Naive thymus-derived CD4-positive, alpha-beta T cell (primary cell): ENCODE data around the gene DPH7. TPM values are rescaled to one million over a fixed set of nuclear protein-coding genes. Genes with fewer than 3 reads are reported as not detected.
A peak's percentile ranks its signal among the peaks of the same experiment; 100 is the strongest.

Experiments used
- ATAC-seq: fragments of 150-1000 bp; cut with Tn5 transposase; 2 replicates; pipeline ENCODE4 v1.10.0; 2021; ENCODE audit warnings: mild to moderate bottlenecking, moderate library complexity
- CTCF ChIA-PET: fragments of 350-600 bp; sonication (Branson Sonifier 250); formaldehyde crosslinking; loops from one replicate; lab custom pipeline; 2021; ENCODE audit warnings: antibody characterized with exemption; lab: Charles Lee
- POLR2A ChIA-PET: fragments of 350-600 bp; sonication (Branson Sonifier 250); formaldehyde crosslinking; loops from one replicate; lab custom pipeline; 2021; ENCODE audit warnings: antibody characterized with exemption, inconsistent platforms; lab: Charles Lee
- DNase-seq, 9 donors: peaks; one replicate each; pipeline versions ENCODE4 v3.0.0 to v3.0.0-alpha.2; 2020 to 2022; ENCODE audit warnings: mixed read lengths in 1 of 9
- H3K27ac ChIP-seq: one replicate; pipeline ENCODE4 v1.7.0; 2013; ENCODE audit warnings: mild to moderate bottlenecking, low read depth, low read length, moderate library complexity
- H3K27me3 ChIP-seq, 2 donors: one replicate each; pipeline ENCODE4 v1.7.0; 2013; ENCODE audit warnings: low read length in 2 of 2, mild to moderate bottlenecking in 2 of 2, moderate library complexity in 2 of 2; ENCODE audit not compliant: control insufficient read depth in 2 of 2, insufficient read depth in 2 of 2
- H3K36me3 ChIP-seq, 3 experiments: 1 replicate in 2 of 3; 2 replicates in 1 of 3; pipeline ENCODE4 v1.7.0; 2013; ENCODE audit warnings: low read length in 3 of 3, mild to moderate bottlenecking in 3 of 3, moderate library complexity in 1 of 3; ENCODE audit not compliant: insufficient read depth in 3 of 3, control insufficient read depth in 2 of 3
- H3K4me1 ChIP-seq, 2 donors: one replicate each; pipeline ENCODE4 v1.7.0; 2013; ENCODE audit warnings: low read length in 2 of 2, mild to moderate bottlenecking in 2 of 2, moderate library complexity in 1 of 2; ENCODE audit not compliant: control insufficient read depth in 2 of 2, insufficient read depth in 2 of 2
- H3K4me3 ChIP-seq: 2 replicates; pipeline ENCODE4 v1.7.0; 2013; ENCODE audit warnings: mild to moderate bottlenecking, low read length
- H3K9me3 ChIP-seq, 3 experiments: 1 replicate in 2 of 3; 2 replicates in 1 of 3; pipeline ENCODE4 v1.7.0; 2013; ENCODE audit warnings: low read length in 3 of 3; ENCODE audit not compliant: control insufficient read depth in 2 of 3
- H3K27ac Mint-ChIP-seq, 9 donors: one replicate each; pipeline ENCODE4 v1.8.0; 2020 to 2022; ENCODE audit warnings: mixed read lengths in 9 of 9, mild to moderate bottlenecking in 8 of 9, moderate library complexity in 5 of 9, inconsistent platforms in 2 of 9
- H3K27me3 Mint-ChIP-seq, 5 donors: one replicate each; pipeline ENCODE4 v1.8.0; 2021 to 2022; ENCODE audit warnings: mixed read lengths in 5 of 5, mild to moderate bottlenecking in 1 of 5
- H3K36me3 Mint-ChIP-seq, 5 donors: one replicate each; pipeline ENCODE4 v1.8.0; 2020 to 2022; ENCODE audit warnings: mixed read lengths in 5 of 5, mild to moderate bottlenecking in 3 of 5, inconsistent platforms in 1 of 5
- H3K4me1 Mint-ChIP-seq, 7 donors: one replicate each; pipeline ENCODE4 v1.8.0; 2020 to 2022; ENCODE audit warnings: mixed read lengths in 7 of 7, mild to moderate bottlenecking in 3 of 7, inconsistent platforms in 1 of 7
- H3K4me3 Mint-ChIP-seq, 10 donors: one replicate each; pipeline ENCODE4 v1.8.0; 2020 to 2022; ENCODE audit warnings: mild to moderate bottlenecking in 10 of 10, mixed read lengths in 10 of 10, moderate library complexity in 6 of 10, inconsistent platforms in 2 of 10
- H3K9me3 Mint-ChIP-seq, 11 donors: one replicate each; pipeline ENCODE4 v1.8.0; 2020 to 2022; ENCODE audit warnings: mixed read lengths in 11 of 11, mild to moderate bottlenecking in 4 of 11, inconsistent platforms in 1 of 11, moderate library complexity in 1 of 11
- intact Hi-C, 2 donors: fragments of 100-400 bp; cut with micrococcal nuclease; formaldehyde crosslinking; loops; one replicate each; pipeline ENCODE4 v1.15.1; 2023
- polyA plus RNA-seq, 2 donors: library from polyadenylated mRNA; unstranded; fragments of 300-500 nt; fragmentation: Illumina TruSeq; gene quantifications; one replicate each; pipeline ENCODE4 v1.2.3, GENCODE V29; 2021
- total RNA-seq, 6 experiments: library from RNA in 5 of 6; stranded (reverse) in 5 of 6; gene quantifications; 1 replicate in 5 of 6; 2 replicates in 1 of 6; pipeline ENCODE4 v1.2.3 and lab custom pipeline; 2021 to 2026

Gene DPH7
- total and polyA plus RNA-seq, 7 experiments from 2014 or later = 29.7 to 77.5 (median 47.8) TPM

DNA sequence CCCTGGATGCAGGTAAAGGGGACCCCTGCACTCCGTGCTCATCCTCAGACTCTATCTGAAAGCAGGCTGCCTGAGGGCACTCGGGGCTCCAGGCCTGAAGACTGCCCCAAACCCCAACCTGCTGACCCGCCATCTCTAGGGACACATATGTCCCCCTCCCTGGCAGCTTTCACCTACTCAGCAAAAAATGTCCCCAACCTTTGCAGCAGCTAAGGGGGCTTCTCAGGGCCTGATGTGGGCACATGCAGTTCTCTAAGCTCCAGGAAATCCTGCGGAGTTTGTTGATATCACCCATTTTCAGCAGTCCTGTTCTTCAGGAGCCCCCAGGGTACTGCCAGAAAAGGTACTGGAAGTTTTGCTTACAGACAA is 2.2 kb upstream of the DPH7 start:
- no peaks in the 10 kb centered on the region for H3K9me3 ChIP-seq
- Mint-ChIP-seq H3K9me3 (no peaks in the 10 kb centered on the region), H3K27ac (no peak overlapping the region), H3K27me3 (no peaks in the 10 kb centered on the region), H3K36me3 (peaks cover under 1 to 9% (median 3%) of the 10 kb centered on the region in 5 donors), H3K4me1 (peaks cover 6 to 26% (median 21%) of the 10 kb centered on the region in 7 donors), H3K4me3 (peak overlapping the region in 1 of 10 donors; percentile 20)
- POLR2A ChIA-PET = interaction anchor here (1.1 to 1.3 kb wide), 2 partner anchors 8 to 38 kb away, joined by 4 read pairs; partner anchors contain the start of gene EHMT1
- no peak for DNase-seq
- H3K27ac ChIP-seq = no peak overlapping the region
- intact Hi-C loops = no loop called here
- no peak for ATAC-seq
- peaks cover 8 to 13% of the 10 kb centered on the region in 2 donors for H3K4me1 ChIP-seq
- CTCF ChIA-PET = interaction anchor here (2.6 kb wide), 1 partner anchor 46 kb away, joined by 12 read pairs; no protein-coding TSS in a partner anchor
- H3K4me3 ChIP-seq = no peak overlapping the region
- peaks cover 0 to 48% (median 0%) of the 10 kb centered on the region in 3 experiments for H3K36me3 ChIP-seq
- H3K27me3 ChIP-seq = no peaks in the 10 kb centered on the region

DNA sequence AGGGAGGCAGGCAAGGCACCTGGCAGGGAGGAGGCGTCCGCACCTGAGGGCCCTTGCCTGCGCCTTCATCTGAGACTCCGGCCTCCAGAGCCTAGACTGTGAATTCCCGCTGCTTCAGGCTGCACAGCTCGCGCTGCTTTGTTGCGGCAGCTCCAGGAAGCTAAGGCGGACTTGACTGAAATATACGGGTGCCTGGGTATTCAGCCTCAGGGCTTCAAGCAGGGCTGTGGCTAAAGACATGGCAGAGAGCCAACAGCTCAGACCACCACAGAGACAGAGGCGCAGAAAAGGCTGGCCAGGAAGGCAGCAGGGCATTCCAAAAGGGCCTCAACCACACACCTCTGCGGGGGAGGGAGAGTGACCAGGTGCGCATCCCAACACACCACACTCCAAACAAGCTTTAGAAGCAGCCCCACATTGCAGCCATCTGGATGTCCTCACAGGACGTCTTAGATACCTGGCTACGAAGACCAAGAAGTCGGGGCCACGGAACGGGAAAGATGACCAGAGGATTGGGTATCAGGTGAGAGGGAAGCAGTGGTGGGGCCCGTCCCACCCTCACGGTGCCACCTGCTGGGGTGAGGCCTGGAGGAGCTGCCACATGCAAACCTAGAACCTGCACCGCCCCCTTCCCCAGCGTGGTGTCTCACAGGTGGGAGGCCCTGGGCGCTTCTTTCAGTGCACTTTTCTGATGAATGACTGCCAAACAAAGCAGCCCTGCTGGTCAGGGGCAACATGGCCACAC is 1.7 kb upstream of the DPH7 start:
- no peak for ATAC-seq
- peaks cover 0 to 48% (median 0%) of the 10 kb centered on the region in 3 experiments for H3K36me3 ChIP-seq
- H3K36me3 Mint-ChIP-seq = peaks cover 3 to 13% (median 6%) of the 10 kb centered on the region in 5 donors
- ChIA-PET CTCF (interaction anchor here (2.6 kb wide), 1 partner anchor 46 kb away, joined by 12 read pairs; no protein-coding TSS in a partner anchor), POLR2A (interaction anchor here (0.7 to 1.1 kb wide), 2 partner anchors 9 to 699 kb away, joined by 3 to 4 read pairs; no protein-coding TSS in a partner anchor)
- H3K4me3 Mint-ChIP-seq = peak overlapping the region in 1 of 10 donors; percentile 83
- no peak overlapping the region for H3K27ac ChIP-seq
- DNase-seq = no peak
- no peak overlapping the region for H3K27ac Mint-ChIP-seq
- H3K4me3 ChIP-seq = no peak overlapping the region
- no peaks in the 10 kb centered on the region for H3K9me3 ChIP-seq
- H3K9me3 Mint-ChIP-seq = no peaks in the 10 kb centered on the region
- peaks cover 11 to 31% (median 27%) of the 10 kb centered on the region in 7 donors for H3K4me1 Mint-ChIP-seq
- H3K27me3 Mint-ChIP-seq = no peaks in the 10 kb centered on the region
- intact Hi-C loops = no loop called here
- peaks cover 8 to 13% of the 10 kb centered on the region in 2 donors for H3K4me1 ChIP-seq
- H3K27me3 ChIP-seq = no peaks in the 10 kb centered on the region

DNA sequence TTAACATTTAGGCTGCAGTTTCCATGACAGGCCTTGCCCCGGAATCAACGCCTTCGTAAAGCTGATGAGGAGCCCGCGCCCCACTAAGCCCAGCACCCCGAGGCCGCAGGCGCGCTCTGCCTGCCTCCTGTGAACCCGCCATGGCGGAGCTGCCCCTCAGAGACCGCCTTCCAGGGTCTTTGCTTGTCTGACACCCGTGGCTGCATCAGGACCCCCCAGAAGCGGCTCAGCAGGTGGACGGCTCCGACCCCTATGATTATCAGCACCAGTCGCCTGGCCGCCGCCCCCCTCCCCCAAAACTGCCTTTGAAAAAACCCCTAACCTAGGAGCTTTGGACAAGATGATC is 507 bp upstream of the DPH7 start:
- Histone ChIP-seq H3K4me3 (peak overlapping the region; percentile 83), H3K4me1 (peaks cover 8 to 13% of the 10 kb centered on the region in 2 donors), H3K36me3 (peaks cover 0 to 52% (median 0%) of the 10 kb centered on the region in 3 experiments), H3K27me3 (no peaks in the 10 kb centered on the region), H3K9me3 (no peaks in the 10 kb centered on the region), H3K27ac (peak overlapping the region; percentile 94)
- Mint-ChIP-seq H3K27ac (peak overlapping the region in 5 of 9 donors; percentile 8 to 82 (median 57)), H3K4me1 (peaks cover 12 to 36% (median 30%) of the 10 kb centered on the region in 7 donors), H3K4me3 (peak overlapping the region; percentile 72 to 88 (median 82)), H3K9me3 (no peaks in the 10 kb centered on the region), H3K36me3 (peaks cover 4 to 20% (median 6%) of the 10 kb centered on the region in 5 donors), H3K27me3 (no peaks in the 10 kb centered on the region)
- CTCF ChIA-PET = interaction anchor here (0.5 to 2.6 kb wide), 6 partner anchors 8 to 387 kb away, joined by 3 to 12 read pairs (median 4); no protein-coding TSS in a partner anchor
- POLR2A ChIA-PET = interaction anchor here (0.6 to 1.6 kb wide), 5 partner anchors 27 to 697 kb away, joined by 3 to 6 read pairs (median 3); partner anchors contain the start of genes EHMT1 and MRPL41
- intact Hi-C loops = loop anchor here in 1 of 2 donors (1.0 kb wide), 3 partner anchors 11 to 39 kb away; partner anchors contain the start of genes ARRDC1 and ZMYND19
- ATAC-seq (no peak), DNase-seq (peak in 1 of 9 donors; percentile 37)

DNA sequence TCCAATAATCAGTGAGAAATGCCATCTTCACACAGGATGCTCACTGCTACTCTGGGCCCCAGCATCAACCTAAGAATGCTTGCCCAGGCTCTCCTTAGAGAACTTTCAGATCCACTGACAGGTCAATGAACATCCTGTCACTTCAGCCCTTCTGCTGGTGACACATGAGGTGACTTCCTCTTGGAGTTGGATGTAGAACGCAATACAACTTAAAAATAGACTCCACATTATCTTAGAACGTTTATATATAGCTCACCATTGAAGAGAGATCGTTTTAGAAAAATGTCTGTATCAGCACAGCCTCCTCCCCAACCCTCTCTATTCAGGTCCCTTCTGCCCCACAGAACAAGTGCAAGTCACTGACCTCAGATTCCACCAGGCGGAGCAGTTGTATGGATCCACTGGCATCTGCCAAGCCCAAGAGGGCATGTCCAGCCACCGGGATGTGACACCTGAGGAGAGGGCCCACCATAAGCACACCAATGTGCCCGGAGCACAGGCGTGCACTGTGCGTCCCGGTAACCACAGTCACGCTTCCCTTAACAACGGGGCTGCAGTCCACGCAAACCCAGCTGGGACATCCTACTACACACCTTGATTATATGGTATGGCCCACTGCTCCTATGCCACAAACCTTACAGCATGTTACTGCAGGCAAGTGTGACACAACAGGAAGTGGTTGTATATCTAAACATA is 2.9 kb downstream of the DPH7 start:
- POLR2A ChIA-PET = no interaction called here

DNA sequence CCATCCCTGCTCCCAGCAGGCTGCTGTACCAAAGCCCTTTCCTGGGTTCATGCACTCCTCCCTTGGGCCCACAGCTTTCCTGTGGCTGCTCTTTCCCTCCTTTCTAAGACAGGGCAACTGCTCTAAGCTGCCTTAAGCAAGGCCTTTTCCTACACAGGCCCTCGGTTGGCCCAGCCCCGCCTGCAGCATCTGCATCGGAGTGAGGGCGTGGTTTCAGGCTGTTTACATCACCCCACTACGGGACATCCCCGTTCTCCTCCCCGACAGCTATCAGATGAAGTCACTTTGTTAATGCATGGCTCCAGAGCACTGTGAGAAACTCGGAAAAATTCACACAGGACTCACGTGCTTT is 3.4 kb downstream of the DPH7 start:
- ChIA-PET CTCF (no interaction called here), POLR2A (no interaction called here)
- Histone ChIP-seq H3K9me3 (no peaks in the 10 kb centered on the region), H3K4me1 (peaks cover 8 to 13% of the 10 kb centered on the region in 2 donors), H3K27me3 (no peaks in the 10 kb centered on the region), H3K36me3 (peaks cover 0 to 39% (median 0%) of the 10 kb centered on the region in 3 experiments), H3K4me3 (no peak overlapping the region), H3K27ac (no peak overlapping the region)
- H3K27ac Mint-ChIP-seq = peak overlapping the region in 2 of 9 donors; percentile 62 to 78
- H3K4me1 Mint-ChIP-seq = peaks cover 21 to 45% (median 32%) of the 10 kb centered on the region in 7 donors
- H3K4me3 Mint-ChIP-seq = peak overlapping the region in 3 of 10 donors; percentile 35 to 80 (median 43)
- no peaks in the 10 kb centered on the region for H3K9me3 Mint-ChIP-seq
- ATAC-seq (no peak), DNase-seq (no peak)
- peaks cover 8 to 31% (median 13%) of the 10 kb centered on the region in 5 donors for H3K36me3 Mint-ChIP-seq
- intact Hi-C loops = no loop called here
- no peaks in the 10 kb centered on the region for H3K27me3 Mint-ChIP-seq

More for the DNA sequence above, 2.9 kb downstream of the DPH7 start:
- peaks cover 0 to 39% (median 0%) of the 10 kb centered on the region in 3 experiments for H3K36me3 ChIP-seq
- intact Hi-C loops = no loop called here
- Mint-ChIP-seq H3K9me3 (no peaks in the 10 kb centered on the region), H3K36me3 (peaks cover 8 to 27% (median 9%) of the 10 kb centered on the region in 5 donors), H3K27ac (peak overlapping the region in 3 of 9 donors; percentile 18 to 78 (median 26)), H3K27me3 (no peaks in the 10 kb centered on the region), H3K4me1 (peaks cover 17 to 39% (median 30%) of the 10 kb centered on the region in 7 donors), H3K4me3 (peak overlapping the region in 9 of 10 donors; percentile 34 to 83 (median 52))
- no peaks in the 10 kb centered on the region for H3K27me3 ChIP-seq
- no peaks in the 10 kb centered on the region for H3K9me3 ChIP-seq
- no peak overlapping the region for H3K27ac ChIP-seq
- H3K4me3 ChIP-seq = no peak overlapping the region
- CTCF ChIA-PET = interaction anchor here (0.7 kb wide), 1 partner anchor 24 kb away, joined by 3 read pairs; the partner anchor contains the start of gene MRPL41
- H3K4me1 ChIP-seq = peaks cover 8 to 13% of the 10 kb centered on the region in 2 donors
- no peak for DNase-seq
- no peak for ATAC-seq

DNA sequence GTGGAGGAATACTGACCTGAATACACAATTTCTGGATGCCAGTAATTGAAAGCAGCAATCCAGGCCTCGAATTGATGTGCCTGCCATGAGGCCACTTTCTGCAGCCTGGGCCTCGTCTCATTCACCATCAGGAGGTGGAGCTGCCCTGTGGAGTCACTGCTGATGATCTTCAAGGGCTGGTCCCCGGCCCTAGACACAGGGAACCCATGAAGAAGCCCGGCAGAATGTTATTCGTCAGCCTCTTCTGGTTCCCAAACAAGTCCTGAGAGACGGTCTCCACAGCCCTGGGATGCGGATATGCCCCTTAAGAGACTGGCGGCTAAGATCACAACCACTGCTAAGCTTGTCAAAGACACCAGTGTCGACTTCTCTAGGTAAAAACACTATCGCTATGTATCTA is 4.5 kb downstream of the DPH7 start:
- no peak overlapping the region for H3K27ac ChIP-seq
- no peaks in the 10 kb centered on the region for H3K9me3 Mint-ChIP-seq
- H3K4me3 ChIP-seq = no peak overlapping the region
- H3K4me1 ChIP-seq = peaks cover 7 to 11% of the 10 kb centered on the region in 2 donors
- no peaks in the 10 kb centered on the region for H3K27me3 Mint-ChIP-seq
- DNase-seq = no peak
- no peak overlapping the region for H3K4me3 Mint-ChIP-seq
- no peaks in the 10 kb centered on the region for H3K27me3 ChIP-seq
- peaks cover 21 to 46% (median 32%) of the 10 kb centered on the region in 7 donors for H3K4me1 Mint-ChIP-seq
- H3K36me3 Mint-ChIP-seq = peaks cover 8 to 33% (median 15%) of the 10 kb centered on the region in 5 donors
- intact Hi-C loops = no loop called here
- peaks cover 0 to 39% (median 0%) of the 10 kb centered on the region in 3 experiments for H3K36me3 ChIP-seq
- no peak for ATAC-seq
- POLR2A ChIA-PET = interaction anchor here (1.1 kb wide), 1 partner anchor 22 kb away, joined by 6 read pairs; the partner anchor contains the start of gene MRPL41
- H3K9me3 ChIP-seq = no peaks in the 10 kb centered on the region
- H3K27ac Mint-ChIP-seq = no peak overlapping the region
- CTCF ChIA-PET = interaction anchor here (0.6 kb wide), 1 partner anchor 149 kb away, joined by 6 read pairs; no protein-coding TSS in a partner anchor
